SU-DHL-6 (cell line): ENCODE results near the gene LRRC2.

Source experiments
- H2AFZ ChIP-seq: fragments of 200-600 bp; sonication (generic); 2 replicates; pipeline ENCODE4 v1.6.1; 2014; ENCODE audit warnings: low read depth, mild to moderate bottlenecking, moderate library complexity, mixed read lengths, antibody characterized with exemption, low read length; ENCODE audit not compliant: severe bottlenecking
- H3F3A ChIP-seq: fragments of 200-600 bp; shearing (Covaris generic); 2 replicates; pipeline ENCODE4 v1.6.0; 2016; ENCODE audit warnings: antibody characterized with exemption, mild to moderate bottlenecking; ENCODE audit not compliant: insufficient read depth
- H3K27ac ChIP-seq: fragments of 200-600 bp; sonication (generic); 2 replicates; pipeline ENCODE4 v1.5.1; 2016; ENCODE audit warnings: low read depth, mild to moderate bottlenecking, low read length, moderate library complexity, mixed read lengths
- H3K27me3 ChIP-seq: fragments of 200-600 bp; sonication (generic), shearing (Covaris generic); 2 replicates; pipeline ENCODE4 v1.6.0; 2014; ENCODE audit warnings: mild to moderate bottlenecking, low read length
- H3K36me3 ChIP-seq: fragments of 200-600 bp; sonication (generic); 2 replicates; pipeline ENCODE4 v1.6.1; 2014; ENCODE audit warnings: mild to moderate bottlenecking, low read length, mixed read lengths
- H3K4me2 ChIP-seq: fragments of 300-600, 200-600 bp; shearing (Covaris generic), sonication (generic); 2 replicates; pipeline ENCODE4 v1.6.0; 2014; ENCODE audit warnings: low read length, low read depth, mild to moderate bottlenecking; ENCODE audit not compliant: poor library complexity, severe bottlenecking
- H3K4me3 ChIP-seq: fragments of 200-600 bp; sonication (generic); 2 replicates; pipeline ENCODE4 v1.5.1; 2014; ENCODE audit warnings: antibody characterized with exemption, low read length, mild to moderate bottlenecking, mixed read lengths; ENCODE audit not compliant: insufficient read depth, poor library complexity, severe bottlenecking
- H3K79me2 ChIP-seq: fragments of 200-600 bp; sonication (generic); 2 replicates; pipeline ENCODE4 v1.6.1; 2014; ENCODE audit warnings: mild to moderate bottlenecking, low read length, moderate library complexity; ENCODE audit not compliant: insufficient read depth
- H3K9ac ChIP-seq: fragments of 200-600 bp; sonication (generic); 2 replicates; pipeline ENCODE4 v1.7.0; 2014; ENCODE audit warnings: mild to moderate bottlenecking, low read length
- H3K9me2 ChIP-seq: fragments of 200-600 bp; sonication (generic); replicated peaks from 2 replicates; pipeline ENCODE4 v1.6.1; 2014; ENCODE audit warnings: low read length; ENCODE audit not compliant: insufficient read depth
- H3K9me3 ChIP-seq: fragments of 200-600 bp; sonication (generic); 2 replicates; pipeline ENCODE4 v1.6.1; 2014; ENCODE audit warnings: low read length, mixed read lengths; ENCODE audit not compliant: insufficient read depth
- H4K20me1 ChIP-seq: fragments of 200-600 bp; sonication (generic); 2 replicates; pipeline ENCODE4 v1.6.1; 2014; ENCODE audit warnings: low read depth, mild to moderate bottlenecking, antibody characterized with exemption, low read length, moderate library complexity, mixed read lengths
- EZH2phosphoT487 ChIP-seq: fragments of 200-600 bp; sonication (generic), shearing (Covaris generic); conservative IDR thresholded peaks from 2 replicates; pipeline ENCODE4 v1.6.1; 2018; ENCODE audit warnings: mild to moderate bottlenecking, antibody characterized with exemption, low read length, moderate library complexity, mixed read lengths
- TF ChIP-seq, protein P1 (sequence below): fragments of 200-600 bp; sonication (generic); IDR thresholded peaks from one replicate; pipeline ENCODE4 v1.5.1; 2017; ENCODE audit warnings: antibody characterized with exemption, mild to moderate bottlenecking, low read length, moderate library complexity; ENCODE audit not compliant: insufficient read depth, poor library complexity, severe bottlenecking

LRRC2 gene

DNA sequence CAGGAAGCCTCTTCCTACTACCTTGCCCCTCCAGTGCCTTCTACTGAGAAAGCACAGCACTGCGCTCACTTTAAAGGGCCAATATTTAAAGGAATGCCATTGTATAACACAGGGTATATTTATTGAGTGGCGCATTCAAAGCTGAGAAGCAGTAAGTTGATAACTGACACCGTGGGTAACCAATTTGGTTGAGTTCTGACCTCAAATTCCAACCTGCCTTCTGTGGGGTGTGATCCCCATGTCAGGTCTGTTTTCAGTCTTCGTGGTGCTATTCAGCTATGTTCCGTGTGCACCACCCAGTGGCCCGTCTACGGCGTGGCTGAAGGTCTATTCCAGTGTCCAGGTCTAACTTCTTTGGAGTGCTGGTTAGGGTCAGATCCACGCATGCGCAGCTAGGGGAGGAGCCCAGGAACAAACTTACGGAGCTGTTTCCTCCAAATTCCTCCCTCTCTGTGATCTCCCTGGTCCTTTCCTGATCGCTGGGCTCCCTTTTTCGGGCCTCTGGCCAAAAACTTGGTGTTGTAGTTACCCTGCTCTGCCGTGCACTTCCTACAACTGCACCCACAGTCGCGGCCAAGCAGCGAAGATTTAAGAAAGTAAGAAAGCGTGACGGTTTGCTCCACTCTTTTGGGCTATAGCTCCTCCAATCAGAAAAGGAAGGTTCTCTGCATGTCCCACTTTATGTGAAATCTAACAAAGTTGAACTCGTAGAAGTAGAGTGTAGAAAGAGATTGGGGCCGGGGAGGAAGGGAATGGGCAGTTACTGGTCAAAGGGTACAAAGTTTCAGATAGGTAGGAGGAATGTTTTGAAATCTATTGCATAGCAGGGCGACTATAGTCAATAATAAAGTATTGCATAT, 7.7 kb downstream of the LRRC2 start:
- no peaks in the 10 kb centered on the region; the same call in 1 of the 2 replicates for H3F3A ChIP-seq
- H3K27ac ChIP-seq, result peak overlapping the region; percentile 71
- peaks cover 12% of the 10 kb centered on the region; the same call in 1 of the 2 replicates for H3K9me3 ChIP-seq
- TF ChIP-seq EZH2phosphoT487, result no peak
- TF ChIP-seq, protein P1, sequence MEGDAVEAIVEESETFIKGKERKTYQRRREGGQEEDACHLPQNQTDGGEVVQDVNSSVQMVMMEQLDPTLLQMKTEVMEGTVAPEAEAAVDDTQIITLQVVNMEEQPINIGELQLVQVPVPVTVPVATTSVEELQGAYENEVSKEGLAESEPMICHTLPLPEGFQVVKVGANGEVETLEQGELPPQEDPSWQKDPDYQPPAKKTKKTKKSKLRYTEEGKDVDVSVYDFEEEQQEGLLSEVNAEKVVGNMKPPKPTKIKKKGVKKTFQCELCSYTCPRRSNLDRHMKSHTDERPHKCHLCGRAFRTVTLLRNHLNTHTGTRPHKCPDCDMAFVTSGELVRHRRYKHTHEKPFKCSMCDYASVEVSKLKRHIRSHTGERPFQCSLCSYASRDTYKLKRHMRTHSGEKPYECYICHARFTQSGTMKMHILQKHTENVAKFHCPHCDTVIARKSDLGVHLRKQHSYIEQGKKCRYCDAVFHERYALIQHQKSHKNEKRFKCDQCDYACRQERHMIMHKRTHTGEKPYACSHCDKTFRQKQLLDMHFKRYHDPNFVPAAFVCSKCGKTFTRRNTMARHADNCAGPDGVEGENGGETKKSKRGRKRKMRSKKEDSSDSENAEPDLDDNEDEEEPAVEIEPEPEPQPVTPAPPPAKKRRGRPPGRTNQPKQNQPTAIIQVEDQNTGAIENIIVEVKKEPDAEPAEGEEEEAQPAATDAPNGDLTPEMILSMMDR, result peak; percentile 94
- H3K4me2 ChIP-seq, result peak overlapping the region; percentile 61
- H3K9ac ChIP-seq, result peak overlapping the region; percentile 53
- no peaks in the 10 kb centered on the region for H3K36me3 ChIP-seq
- no peaks in the 10 kb centered on the region for H3K79me2 ChIP-seq
- H3K9me2 ChIP-seq, result no peaks in the 10 kb centered on the region
- H3K27me3 ChIP-seq, result no peaks in the 10 kb centered on the region
- peak overlapping the region; percentile 49 for H3K4me3 ChIP-seq
- no peaks in the 10 kb centered on the region for H4K20me1 ChIP-seq
- H2AFZ ChIP-seq, result peak overlapping the region; percentile 87

DNA sequence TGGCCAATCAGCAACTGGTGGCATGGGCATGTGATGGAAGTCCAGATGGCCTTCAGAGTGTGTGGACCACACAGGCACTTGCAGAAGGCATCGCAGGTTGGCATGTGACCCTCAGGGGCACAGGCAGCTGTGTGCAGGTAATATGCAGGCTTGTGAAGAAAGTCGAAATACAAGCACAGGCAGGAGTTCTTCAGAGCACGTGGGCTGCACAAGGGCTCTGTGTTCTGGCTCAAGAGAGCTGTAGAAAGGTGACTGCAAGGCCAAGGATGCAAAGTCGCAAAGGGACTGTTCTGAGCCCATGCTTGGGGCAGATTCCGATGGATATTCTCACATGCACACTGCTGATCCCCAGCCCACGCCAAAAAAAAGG, 8.3 kb downstream of the LRRC2 start:
- H4K20me1 ChIP-seq, result no peaks in the 10 kb centered on the region
- no peaks in the 10 kb centered on the region for H3K27me3 ChIP-seq
- TF ChIP-seq EZH2phosphoT487, result no peak
- TF ChIP-seq, protein P1, result no peak
- H3K79me2 ChIP-seq, result no peaks in the 10 kb centered on the region
- peak overlapping the region; percentile 87 for H2AFZ ChIP-seq
- no peaks in the 10 kb centered on the region; the same call in 1 of the 2 replicates for H3F3A ChIP-seq
- H3K36me3 ChIP-seq, result no peaks in the 10 kb centered on the region
- H3K27ac ChIP-seq, result peak overlapping the region; percentile 71
- H3K9ac ChIP-seq, result peak overlapping the region; percentile 53
- H3K4me2 ChIP-seq, result peak overlapping the region; percentile 61
- no peaks in the 10 kb centered on the region for H3K9me2 ChIP-seq
- H3K9me3 ChIP-seq, result peaks cover 12% of the 10 kb centered on the region; the same call in 1 of the 2 replicates
- no peak overlapping the region for H3K4me3 ChIP-seq

DNA sequence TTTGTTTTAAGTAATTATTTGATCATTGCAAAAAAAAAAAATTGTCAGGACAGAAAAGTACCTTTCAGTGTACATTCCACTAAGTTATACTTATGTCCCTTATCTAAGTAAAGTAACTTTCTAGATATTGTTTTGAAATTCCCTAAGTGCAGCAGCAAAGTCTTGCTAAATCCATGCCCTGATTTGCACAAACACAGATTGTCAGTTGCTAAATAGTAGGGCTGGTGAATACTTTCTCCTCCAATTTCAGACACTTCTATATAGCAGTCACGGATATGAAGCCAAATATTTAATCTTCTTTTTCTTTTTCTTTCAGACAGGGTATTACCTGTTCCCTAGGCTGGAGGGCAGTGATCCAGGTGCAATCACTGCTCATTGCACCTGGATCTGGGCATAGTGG, 12.9 kb downstream of the LRRC2 start:
- Histone ChIP-seq H3K36me3 (0 out of 2 replicates have a peak, but pooled peaks cover 3% of the 10 kb centered on the region), H3K27me3 (no peaks in the 10 kb centered on the region)
- TF ChIP-seq, protein P1, result no peak
- TF ChIP-seq EZH2phosphoT487, result no peak

More for the DNA sequence above, 12.9 kb downstream of the LRRC2 start:
- H4K20me1 ChIP-seq, result no peaks in the 10 kb centered on the region
- H3K9me2 ChIP-seq, result no peaks in the 10 kb centered on the region
- H3F3A ChIP-seq, result peaks cover 17% of the 10 kb centered on the region
- H3K79me2 ChIP-seq, result no peaks in the 10 kb centered on the region
- H3K9me3 ChIP-seq, result peaks cover 12% of the 10 kb centered on the region; the same call in 1 of the 2 replicates
- no peak overlapping the region for H3K4me3 ChIP-seq
- no peak overlapping the region for H2AFZ ChIP-seq
- no peak overlapping the region for H3K9ac ChIP-seq
- H3K27ac ChIP-seq, result peak overlapping the region; percentile 12; the same call in 1 of the 2 replicates
- H3K4me2 ChIP-seq, result no peak overlapping the region
